Right lobe of liver (tissue), 6 donors: ENCODE data around the gene PPP1R7. TPM values are rescaled to one million over a fixed set of nuclear protein-coding genes. Genes with fewer than 3 reads are reported as not detected.

Source experiments
- ATAC-seq, 4 donors: fragments of 200-7000 bp; cut with Tn5 transposase; one replicate each; pipeline ENCODE4 v1.9.1; 2020; ENCODE audit warnings: mild to moderate bottlenecking in 4 of 4, moderate library complexity in 4 of 4
- DNase-seq, 3 donors: peaks; one replicate each; pipeline ENCODE4 v3.0.0-alpha.2; 2020
- H3K27ac ChIP-seq, 3 donors: fragments of 200-600 bp; one replicate each; pipeline ENCODE4 v1.8.0; 2022
- H3K27me3 ChIP-seq, 2 donors: fragments of 200-600 bp; one replicate each; pipeline ENCODE4 v1.8.0; 2022
- H3K36me3 ChIP-seq, 4 donors: fragments of 200-600 bp; sonication (generic) in 1 of 4; one replicate each; pipeline versions ENCODE4 v1.5.1 to v1.8.0; 2017 to 2022; ENCODE audit warnings: control low read depth in 1 of 4
- H3K4me1 ChIP-seq, 4 donors: fragments of 200-600 bp; sonication (generic) in 1 of 4; one replicate each; pipeline versions ENCODE4 v1.5.1 to v1.8.0; 2017 to 2022; ENCODE audit warnings: control low read depth in 1 of 4
- H3K4me3 ChIP-seq, 3 donors: fragments of 200-600 bp; one replicate each; pipeline ENCODE4 v1.8.0; 2022
- H3K9me3 ChIP-seq, 4 donors: fragments of 200-600 bp; sonication (generic) in 1 of 4; one replicate each; pipeline versions ENCODE4 v1.5.1 to v1.8.0; 2017 to 2022; ENCODE audit warnings: control low read depth in 1 of 4
- CTCF ChIP-seq, 4 donors: fragments of 200-600 bp in 3 of 4; fragments of 450-650 bp in 1 of 4; IDR thresholded peaks; one replicate each; pipeline versions ENCODE4 v1.5.1 to v1.8.0; 2016 to 2022; ENCODE audit warnings: antibody characterized with exemption in 4 of 4, mild to moderate bottlenecking in 2 of 4
- POLR2A ChIP-seq: fragments of 450-650 bp; IDR thresholded peaks from one replicate; pipeline ENCODE4 v1.6.1; 2017; ENCODE audit warnings: antibody characterized with exemption, mild to moderate bottlenecking
- WGBS: methylation state at CpG from one replicate; pipeline ENCODE4 v1.1.6; 2018; ENCODE audit warnings: low coverage, low lambda C conversion rate; ENCODE audit not compliant: insufficient coverage; ENCODE audit errors: missing lambda C conversion rate; 5-methylcytosine and 5-hydroxymethylcytosine counted together
- intact Hi-C, 2 donors: fragments of 100-400 bp; cut with DNase I; formaldehyde crosslinking; loops; one replicate each; pipeline versions ENCODE4 v1.11.2 to v1.14.1; 2022
- total RNA-seq, 6 experiments: library from RNA; depleted of rRNA in 2 of 6; stranded (reverse); fragments of >200 nt in 2 of 6; fragmentation: NEBNext Ultra II Directional in 3 of 6; extraction: Animal tissue kit (Norgen Biotek cat#: 25700) in 3 of 6; gene quantifications; one replicate each; pipeline versions ENCODE4 v1.1.0 to v1.2.4, GENCODE V29; 2016 to 2023
- donor health status: DM: no; HTN: yes; CAD: no.
- donor health status: DM: no; HTN: no; CAD: no.
- donor health status: DM: no; HTN: no; CAD: no.
- donor health status: DM: no; HTN: yes; CAD: no.
- donor health status: DM: no; HTN: yes; CAD: no.

PPP1R7 gene
- total RNA-seq, 6 experiments from 2014 or later = 27.8 to 35.7 (median 29.5) TPM

GRCh38 chr2:241132538-241133435 lies 17.5 kb upstream of the PPP1R7 start:
- Histone ChIP-seq H3K27ac (no peak overlapping the region), H3K27me3 (no peaks in the 10 kb centered on the region), H3K4me1 (peaks cover 0 to 4% (median 0%) of the 10 kb centered on the region in 4 donors), H3K36me3 (no peaks in the 10 kb centered on the region), H3K9me3 (no peaks in the 10 kb centered on the region), H3K4me3 (no peak overlapping the region)
- intact Hi-C loops = no loop called here
- no peak for TF ChIP-seq POLR2A
- no peak for TF ChIP-seq CTCF (IDR thresholded peaks at IDR 0.05)
- 92% methylated on average over 8 of the region's 14 CpGs for WGBS
- ATAC-seq (no peak), DNase-seq (no peak)

GRCh38 chr2:241133436-241133820 lies 16.8 kb upstream of the PPP1R7 start:
- TF ChIP-seq CTCF (IDR thresholded peaks at IDR 0.05) (no peak), POLR2A (no peak)
- H3K27ac ChIP-seq = no peak overlapping the region
- H3K36me3 ChIP-seq = no peaks in the 10 kb centered on the region
- no peak for ATAC-seq
- H3K9me3 ChIP-seq = no peaks in the 10 kb centered on the region
- intact Hi-C loops = no loop called here
- H3K4me3 ChIP-seq = no peak overlapping the region
- no peak for DNase-seq
- peaks cover 0 to 4% (median 0%) of the 10 kb centered on the region in 4 donors for H3K4me1 ChIP-seq
- no peaks in the 10 kb centered on the region for H3K27me3 ChIP-seq
- 98% methylated on average over 8 of the region's 10 CpGs for WGBS

- DNase-seq (no peak), ATAC-seq (no peak)
- intact Hi-C loops = no loop called here
These were observed 15.6 kb upstream of the PPP1R7 start for GRCh38 chr2:241134711-241135110.

GRCh38 chr2:241135737-241136136 lies 14.5 kb upstream of the PPP1R7 start:
- DNase-seq (peak in 2 of 3 donors; percentile 50 to 74), ATAC-seq (peak; percentile 80 to 90 (median 84))
- no peaks in the 10 kb centered on the region for H3K9me3 ChIP-seq
- no peak overlapping the region for H3K27ac ChIP-seq
- H3K4me1 ChIP-seq = peaks cover 0 to 4% (median 0%) of the 10 kb centered on the region in 4 donors
- no peak overlapping the region for H3K4me3 ChIP-seq
- intact Hi-C loops = no loop called here
- TF ChIP-seq CTCF (IDR thresholded peaks at IDR 0.05) (no peak), POLR2A (no peak)
- 36% methylated on average over 9 of the region's 9 CpGs for WGBS
- no peaks in the 10 kb centered on the region for H3K36me3 ChIP-seq
- H3K27me3 ChIP-seq = no peaks in the 10 kb centered on the region

More at GRCh38 chr2:241134711-241135110, 15.6 kb upstream of the PPP1R7 start:
- Histone ChIP-seq H3K4me3 (no peak overlapping the region), H3K4me1 (peaks cover 0 to 4% (median 0%) of the 10 kb centered on the region in 4 donors), H3K36me3 (no peaks in the 10 kb centered on the region), H3K27me3 (no peaks in the 10 kb centered on the region), H3K9me3 (no peaks in the 10 kb centered on the region), H3K27ac (no peak overlapping the region)
- TF ChIP-seq CTCF (IDR thresholded peaks at IDR 0.05) = no peak
- no peak for TF ChIP-seq POLR2A
- 100% methylated on average over 2 of the region's 7 CpGs for WGBS
